Muscle layer of colon (tissue), 2 donors: ENCODE results near the gene BBS4.

Source experiments
- H3K27ac ChIP-seq: one replicate; pipeline ENCODE4 v1.7.0; 2013; ENCODE audit warnings: low read depth, mild to moderate bottlenecking, low read length, moderate library complexity
- H3K27me3 ChIP-seq, 2 donors: one replicate each; pipeline ENCODE4 v1.7.0; 2013; ENCODE audit warnings: low read length in 2 of 2, mild to moderate bottlenecking in 2 of 2; ENCODE audit not compliant: insufficient read depth in 2 of 2, control insufficient read depth in 1 of 2
- H3K36me3 ChIP-seq: one replicate; pipeline ENCODE4 v1.7.0; 2013; ENCODE audit warnings: mild to moderate bottlenecking, low read length; ENCODE audit not compliant: insufficient read depth
- H3K4me1 ChIP-seq: one replicate; pipeline ENCODE4 v1.7.0; 2013; ENCODE audit warnings: mild to moderate bottlenecking, low read length; ENCODE audit not compliant: insufficient read depth
- H3K4me3 ChIP-seq, 2 donors: one replicate each; pipeline ENCODE4 v1.7.0; 2013; ENCODE audit warnings: low read length in 2 of 2, low read depth in 1 of 2, mild to moderate bottlenecking in 1 of 2, moderate library complexity in 1 of 2
- H3K9ac ChIP-seq: one replicate; pipeline ENCODE4 v1.7.0; 2013; ENCODE audit warnings: low read length
- H3K9me3 ChIP-seq: one replicate; pipeline ENCODE4 v1.7.0; 2013; ENCODE audit warnings: mild to moderate bottlenecking, low read length
- donor health status: abdominal sarcoma.
- donor health status: Adenocarcinoma of cecum.

The BBS4 gene

GRCh38 chr15:72770673-72771328 is 84.8 kb downstream of the BBS4 start:
- Histone ChIP-seq H3K27ac (no peak overlapping the region), H3K4me3 (no peak overlapping the region), H3K27me3 (no peaks in the 10 kb centered on the region), H3K9ac (no peak overlapping the region), H3K36me3 (peaks cover 48% of the 10 kb centered on the region), H3K4me1 (no peaks in the 10 kb centered on the region), H3K9me3 (no peaks in the 10 kb centered on the region)

GRCh38 chr15:72771329-72771725 is 85.3 kb downstream of the BBS4 start:
- Histone ChIP-seq H3K27me3 (no peaks in the 10 kb centered on the region), H3K27ac (no peak overlapping the region), H3K9ac (no peak overlapping the region), H3K36me3 (peaks cover 48% of the 10 kb centered on the region), H3K4me1 (no peaks in the 10 kb centered on the region), H3K4me3 (no peak overlapping the region), H3K9me3 (no peaks in the 10 kb centered on the region)

- no peak overlapping the region for H3K4me3 ChIP-seq
- no peaks in the 10 kb centered on the region for H3K4me1 ChIP-seq
- H3K36me3 ChIP-seq: peaks cover 40% of the 10 kb centered on the region
- H3K9ac ChIP-seq: no peak overlapping the region
- H3K9me3 ChIP-seq: no peaks in the 10 kb centered on the region
- no peaks in the 10 kb centered on the region for H3K27me3 ChIP-seq
- H3K27ac ChIP-seq: no peak overlapping the region
Measured at GRCh38 chr15:72774696-72775383, 88.8 kb downstream of the BBS4 start.

GRCh38 chr15:72778796-72779195 is 92.8 kb downstream of the BBS4 start:
- peaks cover 23% of the 10 kb centered on the region for H3K4me1 ChIP-seq
- no peaks in the 10 kb centered on the region for H3K9me3 ChIP-seq
- no peak overlapping the region for H3K4me3 ChIP-seq
- no peak overlapping the region for H3K27ac ChIP-seq
- no peak overlapping the region for H3K9ac ChIP-seq
- H3K27me3 ChIP-seq: no peaks in the 10 kb centered on the region
- H3K36me3 ChIP-seq: peaks cover 14% of the 10 kb centered on the region

GRCh38 chr15:72781631-72782030 is 95.6 kb downstream of the BBS4 start:
- peak overlapping the region in 1 of 2 donors; percentile 17 for H3K4me3 ChIP-seq
- no peak overlapping the region for H3K27ac ChIP-seq
- H3K4me1 ChIP-seq: peaks cover 31% of the 10 kb centered on the region

GRCh38 chr15:72782274-72783003 is 96.4 kb downstream of the BBS4 start:
- peaks cover 31% of the 10 kb centered on the region for H3K4me1 ChIP-seq
- H3K9ac ChIP-seq: peak overlapping the region; percentile 74
- H3K27me3 ChIP-seq: no peaks in the 10 kb centered on the region
- peaks cover 8% of the 10 kb centered on the region for H3K36me3 ChIP-seq
- H3K27ac ChIP-seq: peak overlapping the region; percentile 100
- peak overlapping the region; percentile 78 to 94 for H3K4me3 ChIP-seq
- no peaks in the 10 kb centered on the region for H3K9me3 ChIP-seq

More at GRCh38 chr15:72781631-72782030, 95.6 kb downstream of the BBS4 start:
- Histone ChIP-seq H3K36me3 (peaks cover 8% of the 10 kb centered on the region), H3K9ac (no peak overlapping the region), H3K27me3 (no peaks in the 10 kb centered on the region), H3K9me3 (no peaks in the 10 kb centered on the region)

- Histone ChIP-seq H3K36me3 (peaks cover 8% of the 10 kb centered on the region), H3K9ac (peak overlapping the region; percentile 74), H3K27ac (peak overlapping the region; percentile 100), H3K9me3 (no peaks in the 10 kb centered on the region), H3K27me3 (no peaks in the 10 kb centered on the region), H3K4me3 (peak overlapping the region; percentile 78 to 94), H3K4me1 (peaks cover 31% of the 10 kb centered on the region)
Measured at GRCh38 chr15:72783004-72783639, 97.1 kb downstream of the BBS4 start.

- Histone ChIP-seq H3K27ac (peak within 1 kb of the TSS; percentile 100), H3K9me3 (no peaks in the 10 kb centered on the region)
Measured at GRCh38 chr15:72783640-72784455, 97.8 kb downstream of the BBS4 start, which contains the start of gene ADPGK. ADPGK (minus strand) TSS chr15:72783758; CDS start chr15:72783691, 67 bp downstream.

GRCh38 chr15:72784456-72784876 is 98.5 kb downstream of the BBS4 start:
- peak overlapping the region; percentile 78 to 94 for H3K4me3 ChIP-seq

More at GRCh38 chr15:72783640-72784455, 97.8 kb downstream of the BBS4 start, which contains the start of gene ADPGK:
- H3K4me1 ChIP-seq: peaks cover 31% of the 10 kb centered on the region
- H3K4me3 ChIP-seq: peak within 1 kb of the TSS; percentile 78 to 94
- peak within 1 kb of the TSS; percentile 74 for H3K9ac ChIP-seq
- H3K27me3 ChIP-seq: no peaks in the 10 kb centered on the region
- peaks cover 8% of the 10 kb centered on the region for H3K36me3 ChIP-seq

GRCh38 chr15:72785432-72785831 is 99.4 kb downstream of the BBS4 start:
- Histone ChIP-seq H3K9ac (no peak overlapping the region), H3K27me3 (no peaks in the 10 kb centered on the region), H3K4me3 (no peak overlapping the region), H3K27ac (no peak overlapping the region), H3K9me3 (no peaks in the 10 kb centered on the region), H3K36me3 (no peaks in the 10 kb centered on the region), H3K4me1 (peaks cover 31% of the 10 kb centered on the region)

More at GRCh38 chr15:72784456-72784876, 98.5 kb downstream of the BBS4 start:
- H3K27me3 ChIP-seq: no peaks in the 10 kb centered on the region
- peak overlapping the region; percentile 72 for H3K9ac ChIP-seq
- no peaks in the 10 kb centered on the region for H3K9me3 ChIP-seq
- peaks cover 7% of the 10 kb centered on the region for H3K36me3 ChIP-seq
- H3K27ac ChIP-seq: peak overlapping the region; percentile 100
- peaks cover 31% of the 10 kb centered on the region for H3K4me1 ChIP-seq
